ENCODE results near the gene FAM83F. TPM values are rescaled to one million over a fixed set of nuclear protein-coding genes. Genes with fewer than 3 reads are reported as not detected.

The FAM83F gene
- total and polyA plus RNA-seq, 4 donors: 0.39 to 1.5 (median 1.2) TPM

DNA sequence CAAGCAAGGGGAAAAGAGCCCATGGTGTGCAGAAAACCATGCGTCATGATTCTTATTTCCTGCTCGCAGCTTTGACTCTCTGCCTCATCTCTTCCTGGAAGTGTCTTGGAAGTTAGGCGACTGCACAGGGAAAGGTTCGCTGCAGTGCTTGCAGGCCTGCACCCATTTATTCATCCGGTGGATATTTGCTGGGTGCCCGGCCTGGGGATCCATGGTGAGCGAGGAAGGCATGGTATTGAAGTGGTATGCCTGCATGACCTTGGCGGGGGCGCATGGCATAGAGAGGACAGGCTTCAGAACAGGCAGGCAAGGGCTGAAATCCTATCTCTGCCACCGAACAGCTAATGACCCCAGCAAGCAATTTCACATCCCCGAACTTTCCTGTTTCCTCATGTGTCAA lies 40.6 kb downstream of the FAM83F start:
- no peaks in the 10 kb centered on the region for H3K9me3 ChIP-seq (ENCODE audit: control insufficient read depth in 4 of 4, low read length in 3 of 4)
- no peak overlapping the region for H3K27ac ChIP-seq (ENCODE audit: low read depth in 1 of 2, low read length in 2 of 2)
- WGBS: 87% methylated on average over 11 of the region's 11 CpGs
- no peak overlapping the region for H3K4me3 ChIP-seq (ENCODE audit: low read depth in 1 of 3, low read length in 3 of 3)
- no peaks in the 10 kb centered on the region for H3K27me3 ChIP-seq (ENCODE audit: control insufficient read depth in 4 of 4, insufficient read depth in 4 of 4, low read length in 3 of 4)
- no peak for TF ChIP-seq TAF1 (conservative IDR thresholded peaks at IDR 0.05)
- TF ChIP-seq REST (IDR thresholded peaks at IDR 0.05): no peak
- TF ChIP-seq MAX (IDR thresholded peaks at IDR 0.05): no peak
- TF ChIP-seq GABPA (IDR thresholded peaks at IDR 0.05 in 1 of 2, conservative IDR thresholded peaks at IDR 0.05 in 1 of 2): no peak
- no peak for TF ChIP-seq JUND (IDR thresholded peaks at IDR 0.05)
- no peak for TF ChIP-seq YY1 (IDR thresholded peaks at IDR 0.05)
- TF ChIP-seq EGR1 (IDR thresholded peaks at IDR 0.05; ENCODE audit: low read depth in 2 of 2): no peak
- no peak for TF ChIP-seq RAD21 (IDR thresholded peaks at IDR 0.05)
- TF ChIP-seq, protein P1, sequence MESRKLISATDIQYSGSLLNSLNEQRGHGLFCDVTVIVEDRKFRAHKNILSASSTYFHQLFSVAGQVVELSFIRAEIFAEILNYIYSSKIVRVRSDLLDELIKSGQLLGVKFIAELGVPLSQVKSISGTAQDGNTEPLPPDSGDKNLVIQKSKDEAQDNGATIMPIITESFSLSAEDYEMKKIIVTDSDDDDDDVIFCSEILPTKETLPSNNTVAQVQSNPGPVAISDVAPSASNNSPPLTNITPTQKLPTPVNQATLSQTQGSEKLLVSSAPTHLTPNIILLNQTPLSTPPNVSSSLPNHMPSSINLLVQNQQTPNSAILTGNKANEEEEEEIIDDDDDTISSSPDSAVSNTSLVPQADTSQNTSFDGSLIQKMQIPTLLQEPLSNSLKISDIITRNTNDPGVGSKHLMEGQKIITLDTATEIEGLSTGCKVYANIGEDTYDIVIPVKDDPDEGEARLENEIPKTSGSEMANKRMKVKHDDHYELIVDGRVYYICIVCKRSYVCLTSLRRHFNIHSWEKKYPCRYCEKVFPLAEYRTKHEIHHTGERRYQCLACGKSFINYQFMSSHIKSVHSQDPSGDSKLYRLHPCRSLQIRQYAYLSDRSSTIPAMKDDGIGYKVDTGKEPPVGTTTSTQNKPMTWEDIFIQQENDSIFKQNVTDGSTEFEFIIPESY (IDR thresholded peaks at IDR 0.05): no peak
- no peak for TF ChIP-seq HNF4G (IDR thresholded peaks at IDR 0.05)
- TF ChIP-seq NR2F2 (IDR thresholded peaks at IDR 0.05): no peak
- no peak for TF ChIP-seq RXRA (IDR thresholded peaks at IDR 0.05)
- no peak for TF ChIP-seq CTCF (IDR thresholded peaks at IDR 0.05; ENCODE audit: low read depth, low read length, missing input control)
- no peak for TF ChIP-seq HNF4A (conservative IDR thresholded peaks at IDR 0.05)
- TF ChIP-seq, protein P2, sequence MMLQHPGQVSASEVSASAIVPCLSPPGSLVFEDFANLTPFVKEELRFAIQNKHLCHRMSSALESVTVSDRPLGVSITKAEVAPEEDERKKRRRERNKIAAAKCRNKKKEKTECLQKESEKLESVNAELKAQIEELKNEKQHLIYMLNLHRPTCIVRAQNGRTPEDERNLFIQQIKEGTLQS (IDR thresholded peaks at IDR 0.05): no peak
- no peak for TF ChIP-seq FOXA1 (IDR thresholded peaks at IDR 0.05)
- TF ChIP-seq SP1 (IDR thresholded peaks at IDR 0.05): no peak
- no peak for TF ChIP-seq FOXA2 (IDR thresholded peaks at IDR 0.05)
- no peak for DNase-seq (ENCODE audit: low spot score)
- H3K4me1 ChIP-seq (ENCODE audit: control insufficient read depth in 4 of 4, insufficient read depth in 4 of 4, low read length in 3 of 4): no peaks in the 10 kb centered on the region
- no peaks in the 10 kb centered on the region for H3K36me3 ChIP-seq (ENCODE audit: control insufficient read depth in 4 of 4, insufficient read depth in 3 of 4, low read depth in 1 of 4, low read length in 3 of 4)
- no peak overlapping the region for H3K9ac ChIP-seq (ENCODE audit: low read depth in 1 of 2, low read length in 2 of 2)
